Measurements from ENCODE around the gene CCDC81. TPM values are rescaled to one million over a fixed set of nuclear protein-coding genes. Genes with fewer than 3 reads are reported as not detected.

CCDC81 gene
- total and polyA plus RNA-seq, 2 of the 4 experiments (the other 2 are of a cell fraction), result 3.1 to 6.5 TPM

GRCh38 chr11:86469491-86470388, 95.1 kb downstream of the CCDC81 start:
- ATAC-seq (ENCODE audit: low read depth) (no peak), DNase-seq (no peak)
- no peak overlapping the region for H2BK5ac ChIP-seq (ENCODE audit: low read depth, low read length, poor library complexity, severe bottlenecking)
- BruUV-seq (replicated peaks), result no TSS peak
- no peak overlapping the region; the same call in 2 of the 3 replicates for H2BK15ac ChIP-seq (ENCODE audit: low read depth, low read length)
- no peak overlapping the region for H4K8ac ChIP-seq (ENCODE audit: low read depth in 2 of 2, low read length in 2 of 2)
- peaks cover 10% of the 10 kb centered on the region; the same call in 1 of the 2 replicates for H3K9me1 ChIP-seq (ENCODE audit: insufficient read depth, low read length)
- H3K4me2 ChIP-seq (ENCODE audit: low read depth, low read length), result no peak overlapping the region
- TF ChIP-seq MAZ (IDR thresholded peaks at IDR 0.05; ENCODE audit: borderline replicate concordance, low read depth, low read length), result no peak
- TF ChIP-seq BHLHE40 (IDR thresholded peaks at IDR 0.05; ENCODE audit: low read depth, low read length), result no peak
- TF ChIP-seq MXI1 (IDR thresholded peaks at IDR 0.05; ENCODE audit: borderline replicate concordance, low read depth, low read length), result no peak
- TF ChIP-seq MAFK (IDR thresholded peaks at IDR 0.05; ENCODE audit: low read depth, low read length), result no peak
- TF ChIP-seq POLR2A (IDR thresholded peaks at IDR 0.05; ENCODE audit: low read depth, low read length), result no peak
- TF ChIP-seq RAD21 (IDR thresholded peaks at IDR 0.05; ENCODE audit: low read length), result no peak
- TF ChIP-seq CTCF (conservative IDR thresholded peaks at IDR 0.05; ENCODE audit: low read depth, low read length), result no peak
- no peak for TF ChIP-seq RCOR1 (IDR thresholded peaks at IDR 0.05; ENCODE audit: insufficient replicate concordance, low read length)
- no peak for TF ChIP-seq CEBPB (IDR thresholded peaks at IDR 0.05; ENCODE audit: low read depth, low read length)
- TF ChIP-seq, protein P1, sequence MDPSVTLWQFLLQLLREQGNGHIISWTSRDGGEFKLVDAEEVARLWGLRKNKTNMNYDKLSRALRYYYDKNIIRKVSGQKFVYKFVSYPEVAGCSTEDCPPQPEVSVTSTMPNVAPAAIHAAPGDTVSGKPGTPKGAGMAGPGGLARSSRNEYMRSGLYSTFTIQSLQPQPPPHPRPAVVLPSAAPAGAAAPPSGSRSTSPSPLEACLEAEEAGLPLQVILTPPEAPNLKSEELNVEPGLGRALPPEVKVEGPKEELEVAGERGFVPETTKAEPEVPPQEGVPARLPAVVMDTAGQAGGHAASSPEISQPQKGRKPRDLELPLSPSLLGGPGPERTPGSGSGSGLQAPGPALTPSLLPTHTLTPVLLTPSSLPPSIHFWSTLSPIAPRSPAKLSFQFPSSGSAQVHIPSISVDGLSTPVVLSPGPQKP (IDR thresholded peaks at IDR 0.05; ENCODE audit: borderline replicate concordance, low read depth, low read length), result no peak
- no peak for TF ChIP-seq SMC3 (IDR thresholded peaks at IDR 0.05; ENCODE audit: low read depth, low read length)
- no peak for TF ChIP-seq USF2 (IDR thresholded peaks at IDR 0.05; ENCODE audit: low read depth, low read length)
- H3K4me3 ChIP-seq (ENCODE audit: insufficient read depth, low read depth, low read length), result no peak overlapping the region
- dilution Hi-C loops (cut with HindIII; ENCODE audit: low sequenced_read_pairs, unreplicated experiment) (no loop called here), in situ Hi-C loops (cut with MboI; ENCODE audit: low sequenced_read_pairs) (no loop called here), intact Hi-C loops (cut with micrococcal nuclease) (no loop called here)
- ChIA-PET CTCF (no interaction called here), POLR2A (ENCODE audit: unreplicated experiment) (no interaction called here)
- no peak overlapping the region for H3K23ac ChIP-seq (ENCODE audit: low read depth, low read length)
- no peak overlapping the region for H2AFZ ChIP-seq (replicated peaks; ENCODE audit: low read length, poor library complexity)
- peak overlapping the region; percentile 24; the same call in 1 of the 2 replicates for H2AK5ac ChIP-seq (ENCODE audit: low read depth, low read length)
- H4K5ac ChIP-seq (ENCODE audit: low read depth, low read length), result no peak overlapping the region
- H2BK20ac ChIP-seq (ENCODE audit: low read depth, low read length), result no peak overlapping the region
- H3K36me3 ChIP-seq (ENCODE audit: control insufficient read depth, insufficient read depth, low read length), result no peaks in the 10 kb centered on the region
- H3K27me3 ChIP-seq (ENCODE audit: control insufficient read depth, insufficient read depth, low read length), result no peaks in the 10 kb centered on the region
- peak overlapping the region; percentile 23; the same call in 1 of the 2 replicates for H3K14ac ChIP-seq (replicated peaks; ENCODE audit: low read depth, low read length)
- H3K18ac ChIP-seq (ENCODE audit: low read depth, low read length), result no peak overlapping the region
- no peak overlapping the region for H3K56ac ChIP-seq (ENCODE audit: extremely low read depth, insufficient read depth, low read length)
- no peak overlapping the region for H3K27ac ChIP-seq (ENCODE audit: insufficient read depth, low read length)
- H3K4me1 ChIP-seq (ENCODE audit: control insufficient read depth, insufficient read depth, low read length), result peaks cover 3% of the 10 kb centered on the region
- H2BK120ac ChIP-seq (ENCODE audit: low read depth, low read length), result no peak overlapping the region
- H3K4ac ChIP-seq (ENCODE audit: low read depth, low read length), result peak overlapping the region; percentile 57; the same call in 1 of the 2 replicates
- no peaks in the 10 kb centered on the region for H3K79me1 ChIP-seq (ENCODE audit: low read depth in 1 of 2, low read length in 2 of 2)
- H4K20me1 ChIP-seq (ENCODE audit: insufficient read depth, low read length), result no peaks in the 10 kb centered on the region
- WGBS, 2 experiments (ENCODE audit: extremely low coverage in 2 of 2, insufficient read length in 1 of 2), result 92% methylated on average over 2 of the region's 5 CpGs; no CpG with 5 or more reads in 1 of the 2 experiments
- H4K91ac ChIP-seq (ENCODE audit: insufficient read depth, low read depth, low read length), result no peak overlapping the region
- H2AK9ac ChIP-seq (replicated peaks; ENCODE audit: low read depth, low read length, poor library complexity), result no peak overlapping the region
- no peaks in the 10 kb centered on the region for H3K9me3 ChIP-seq (ENCODE audit: control insufficient read depth, insufficient read depth, low read length)
- H3K9ac ChIP-seq (ENCODE audit: low read depth, low read length), result no peak overlapping the region
